ENCODE results near the gene DIPK1A.

Gene DIPK1A

GRCh38 chr1:92949937-92950817 lies 11.1 kb downstream of the DIPK1A start:
- peak; percentile 80 for DNase-seq

- no peak for DNase-seq
These were observed 13.2 kb downstream of the DIPK1A start for GRCh38 chr1:92948071-92948470.

GRCh38 chr1:92945748-92946270 lies 15.5 kb downstream of the DIPK1A start:
- DNase-seq: no peak

GRCh38 chr1:92944901-92945747 lies 16.1 kb downstream of the DIPK1A start:
- DNase-seq: no peak

GRCh38 chr1:92943502-92943847 lies 17.8 kb downstream of the DIPK1A start:
- DNase-seq: no peak

- peak; percentile 82 for DNase-seq
These were observed 20.7 kb downstream of the DIPK1A start for GRCh38 chr1:92940541-92940940.

GRCh38 chr1:92937731-92938130 lies 23.5 kb downstream of the DIPK1A start:
- DNase-seq: no peak

GRCh38 chr1:92936865-92937264 lies 24.4 kb downstream of the DIPK1A start:
- DNase-seq: no peak

GRCh38 chr1:92934395-92935378 lies 26.6 kb downstream of the DIPK1A start:
- peak; percentile 99 for DNase-seq

- DNase-seq: peak; percentile 70
These were observed 27.8 kb downstream of the DIPK1A start for GRCh38 chr1:92933459-92933858.

GRCh38 chr1:92931691-92932090 lies 29.6 kb downstream of the DIPK1A start:
- peak; percentile 42 for DNase-seq

- peak; percentile 45 for DNase-seq
These were observed 31.8 kb downstream of the DIPK1A start for GRCh38 chr1:92929461-92929860.

GRCh38 chr1:92927870-92928269 lies 33.4 kb downstream of the DIPK1A start:
- no peak for DNase-seq

GRCh38 chr1:92926873-92927272 lies 34.4 kb downstream of the DIPK1A start:
- DNase-seq: no peak

- DNase-seq: no peak
These were observed 36.8 kb downstream of the DIPK1A start for GRCh38 chr1:92924501-92924900.

GRCh38 chr1:92923664-92924063 lies 37.6 kb downstream of the DIPK1A start:
- DNase-seq: no peak

GRCh38 chr1:92922356-92923035 lies 38.8 kb downstream of the DIPK1A start:
- DNase-seq: peak; percentile 23

GRCh38 chr1:92921031-92922023 lies 39.9 kb downstream of the DIPK1A start:
- no peak for DNase-seq

- DNase-seq: no peak
These were observed 44.4 kb downstream of the DIPK1A start for GRCh38 chr1:92916899-92917298.

GRCh38 chr1:92915547-92915946 lies 45.7 kb downstream of the DIPK1A start:
- no peak for DNase-seq
